WTC11 (cell line): ENCODE results near the gene LYZL4. TPM values are rescaled to one million over a fixed set of nuclear protein-coding genes. Genes with fewer than 3 reads are reported as not detected.

Experiments used
- ATAC-seq: fragments of 200-7000 bp; cut with Tn5 transposase; 2 replicates; pipeline ENCODE4 v1.10.0; 2021; ENCODE audit warnings: mild to moderate bottlenecking, moderate library complexity
- Bru-seq: library from RNA; stranded (reverse); fragments of 400-500 nt; gene quantifications from one replicate; lab custom pipeline; 2021; lab: Mats Ljungman, UMichigan
- CTCF ChIA-PET: fragments of 300-600 bp; sonication (Branson Sonifier 250); formaldehyde crosslinking; loops from one replicate; lab custom pipeline; 2021; ENCODE audit warnings: antibody characterized with exemption; lab: Charles Lee
- POLR2A ChIA-PET: fragments of 350-600 bp; sonication (Branson Sonifier 250); formaldehyde crosslinking; loops from one replicate; lab custom pipeline; 2021; ENCODE audit warnings: antibody characterized with exemption; lab: Charles Lee
- DNase-seq: peaks from one replicate; pipeline ENCODE4 v3.0.0; 2021; ENCODE audit warnings: low spot score
- H3K27ac Mint-ChIP-seq: 2 replicates; pipeline ENCODE4 v1.8.0; 2021; ENCODE audit warnings: mixed read lengths
- H3K27me3 Mint-ChIP-seq: 2 replicates; pipeline ENCODE4 v1.8.0; 2021; ENCODE audit warnings: low read depth, mild to moderate bottlenecking, moderate library complexity, mixed read lengths
- H3K36me3 Mint-ChIP-seq: 2 replicates; pipeline ENCODE4 v1.8.0; 2021; ENCODE audit warnings: mixed read lengths
- H3K4me1 Mint-ChIP-seq: 2 replicates; pipeline ENCODE4 v1.8.0; 2022; ENCODE audit warnings: mixed read lengths
- H3K4me3 Mint-ChIP-seq: 2 replicates; pipeline ENCODE4 v1.8.0; 2021; ENCODE audit warnings: mild to moderate bottlenecking, moderate library complexity, mixed read lengths
- H3K9me3 Mint-ChIP-seq: 2 replicates; pipeline ENCODE4 v1.8.0; 2021; ENCODE audit warnings: mixed read lengths
- EMX1 ChIP-seq: fragments of 250-450 bp; sonication (Bioruptor Pico); IDR thresholded peaks from 2 replicates; pipeline ENCODE4 v1.8.0; 2021; ENCODE audit warnings: mild to moderate bottlenecking
- KAT7 ChIP-seq: sonication (generic); formaldehyde crosslinking; IDR thresholded peaks from 2 replicates; pipeline ENCODE4 v1.8.1; 2023; ENCODE audit warnings: missing genetic modification reagents, mild to moderate bottlenecking, borderline replicate concordance
- MYBL2 ChIP-seq: sonication (generic); formaldehyde crosslinking; IDR thresholded peaks from 2 replicates; pipeline ENCODE4 v1.8.1; 2023; ENCODE audit warnings: mild to moderate bottlenecking, moderate library complexity, missing genetic modification reagents
- NR3C1 ChIP-seq: sonication (generic); formaldehyde crosslinking; conservative IDR thresholded peaks from 2 replicates; pipeline ENCODE4 v1.8.1; 2023; ENCODE audit warnings: low read depth, mild to moderate bottlenecking, missing genetic modification reagents
- OVOL2 ChIP-seq: fragments of 250-450 bp; sonication (Bioruptor Pico); IDR thresholded peaks from 2 replicates; pipeline ENCODE4 v1.9.0; 2021; ENCODE audit warnings: mild to moderate bottlenecking, borderline replicate concordance
- RORB ChIP-seq: fragments of 250-450 bp; sonication (Bioruptor Pico); IDR thresholded peaks from 2 replicates; pipeline ENCODE4 v1.9.0; 2021; ENCODE audit warnings: mild to moderate bottlenecking
- SMAD4 ChIP-seq: sonication (generic); formaldehyde crosslinking; IDR thresholded peaks from 2 replicates; pipeline ENCODE4 v1.8.0; 2022; ENCODE audit warnings: mild to moderate bottlenecking, missing genetic modification reagents
- TCF7 ChIP-seq: sonication (generic); formaldehyde crosslinking; IDR thresholded peaks from 2 replicates; pipeline ENCODE4 v1.8.0; 2022; ENCODE audit warnings: mild to moderate bottlenecking, low read depth, missing genetic modification reagents, moderate library complexity
- ZNF121 ChIP-seq: sonication (generic); formaldehyde crosslinking; IDR thresholded peaks from 2 replicates; pipeline ENCODE4 v1.8.0; 2023; ENCODE audit warnings: missing genetic modification reagents
- ZNF232 ChIP-seq: sonication (generic); formaldehyde crosslinking; IDR thresholded peaks from 2 replicates; pipeline ENCODE4 v1.8.0; 2022; ENCODE audit warnings: mild to moderate bottlenecking, missing genetic modification reagents
- ZNF317 ChIP-seq: sonication (generic); formaldehyde crosslinking; IDR thresholded peaks from 2 replicates; pipeline ENCODE4 v1.8.1; 2023; ENCODE audit warnings: low read depth, mild to moderate bottlenecking, moderate library complexity, missing genetic modification reagents, borderline replicate concordance
- ZNF396 ChIP-seq: fragments of 250-450 bp; sonication (Bioruptor Pico); IDR thresholded peaks from 2 replicates; pipeline ENCODE4 v1.8.0; 2021; ENCODE audit warnings: mild to moderate bottlenecking, moderate library complexity, borderline replicate concordance
- ZNF671 ChIP-seq: fragments of 250-450 bp; sonication (Bioruptor Pico); IDR thresholded peaks from 2 replicates; pipeline ENCODE4 v1.8.0; 2021; ENCODE audit warnings: mild to moderate bottlenecking
- long read RNA-seq, 3 experiments: library from RNA in 1 of 3; library from capped mRNA in 1 of 3; library from polyadenylated mRNA in 1 of 3; unstranded in 2 of 3; stranded (forward) in 1 of 3; transcript quantifications; one replicate each; pipeline ENCODE4 v2.0.0, GENCODE V29; 2021
- total RNA-seq: library from RNA; stranded (reverse); gene quantifications from 3 replicates; pipeline ENCODE4 v1.2.3, GENCODE V29; 2021
- TF ChIP-seq, protein P1 (sequence below): fragments of 250-450 bp; sonication (Bioruptor Pico); IDR thresholded peaks from 2 replicates; pipeline ENCODE4 v1.9.0; 2021; ENCODE audit warnings: mild to moderate bottlenecking, borderline replicate concordance
- TF ChIP-seq, protein P2 (sequence below): sonication (generic); formaldehyde crosslinking; IDR thresholded peaks from 2 replicates; pipeline ENCODE4 v1.8.1; 2023; ENCODE audit warnings: mild to moderate bottlenecking, missing genetic modification reagents, moderate library complexity
- TF ChIP-seq, protein P3 (sequence below): fragments of 250-450 bp; sonication (Bioruptor Pico); conservative IDR thresholded peaks from 2 replicates; pipeline ENCODE4 v1.9.0; 2021; ENCODE audit warnings: mild to moderate bottlenecking
- TF ChIP-seq, protein P4 (sequence below): sonication (generic); formaldehyde crosslinking; IDR thresholded peaks from 2 replicates; pipeline ENCODE4 v1.8.0; 2022; ENCODE audit warnings: mild to moderate bottlenecking, missing genetic modification reagents
- TF ChIP-seq, protein P5 (sequence below): sonication (generic); formaldehyde crosslinking; IDR thresholded peaks from 2 replicates; pipeline ENCODE4 v1.8.0; 2023; ENCODE audit warnings: missing genetic modification reagents, mild to moderate bottlenecking, borderline replicate concordance
- TF ChIP-seq, protein P6 (sequence below): fragments of 250-450 bp; sonication (Bioruptor Pico); IDR thresholded peaks from 2 replicates; pipeline ENCODE4 v1.8.0; 2021; ENCODE audit warnings: mild to moderate bottlenecking

LYZL4 gene, protein sequence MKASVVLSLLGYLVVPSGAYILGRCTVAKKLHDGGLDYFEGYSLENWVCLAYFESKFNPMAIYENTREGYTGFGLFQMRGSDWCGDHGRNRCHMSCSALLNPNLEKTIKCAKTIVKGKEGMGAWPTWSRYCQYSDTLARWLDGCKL
- total RNA-seq (not detected in 3 replicates), Bru-seq, nascent RNA (not detected)
- long read RNA-seq, experiment 1, result 0 reads
- long read RNA-seq, experiment 2, result 0 reads
- long read RNA-seq, experiment 3, result 0 reads

DNA sequence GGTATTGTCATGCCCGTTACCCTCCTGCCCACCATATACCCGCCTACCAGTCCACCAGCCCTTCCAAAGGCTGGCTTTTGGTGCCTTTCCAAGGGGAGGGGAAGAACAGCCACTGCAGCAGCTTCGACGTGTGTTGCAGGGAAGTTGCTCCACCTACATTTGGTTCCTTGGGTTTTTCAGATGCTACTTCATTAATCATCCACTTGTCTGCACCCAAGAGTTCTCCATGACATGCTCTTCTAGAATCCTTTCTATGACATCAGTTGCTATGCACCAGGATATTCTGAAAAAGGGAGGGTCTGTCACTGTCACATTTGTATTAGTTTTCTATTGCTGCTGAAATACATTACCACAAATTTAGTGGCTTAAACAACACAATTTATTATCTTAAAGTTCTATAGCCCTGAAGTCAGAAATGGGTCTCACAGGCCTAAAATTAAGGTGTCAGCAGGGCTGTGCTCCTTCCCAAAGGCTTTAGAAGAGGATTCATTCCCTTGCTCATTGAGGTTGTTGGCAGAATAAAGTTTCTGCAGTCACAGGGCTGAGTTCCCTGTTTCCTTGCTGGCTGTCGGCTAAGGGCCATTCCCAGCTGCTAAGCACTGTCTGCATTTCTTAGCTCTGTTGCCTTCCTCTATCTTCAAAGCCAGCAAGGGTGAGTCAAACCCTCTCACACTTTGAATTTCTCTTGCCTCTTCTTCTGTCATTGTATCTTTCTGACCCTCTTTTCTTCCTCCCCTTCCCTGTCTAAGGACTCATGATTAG lies at the start of gene LYZL4:
Gene LYZL4 (minus strand): TSS at position 241 of the 762 bp plus-strand sequence. CDS start 3,359 bp downstream, outside the sequence.
- TF ChIP-seq, protein P1, sequence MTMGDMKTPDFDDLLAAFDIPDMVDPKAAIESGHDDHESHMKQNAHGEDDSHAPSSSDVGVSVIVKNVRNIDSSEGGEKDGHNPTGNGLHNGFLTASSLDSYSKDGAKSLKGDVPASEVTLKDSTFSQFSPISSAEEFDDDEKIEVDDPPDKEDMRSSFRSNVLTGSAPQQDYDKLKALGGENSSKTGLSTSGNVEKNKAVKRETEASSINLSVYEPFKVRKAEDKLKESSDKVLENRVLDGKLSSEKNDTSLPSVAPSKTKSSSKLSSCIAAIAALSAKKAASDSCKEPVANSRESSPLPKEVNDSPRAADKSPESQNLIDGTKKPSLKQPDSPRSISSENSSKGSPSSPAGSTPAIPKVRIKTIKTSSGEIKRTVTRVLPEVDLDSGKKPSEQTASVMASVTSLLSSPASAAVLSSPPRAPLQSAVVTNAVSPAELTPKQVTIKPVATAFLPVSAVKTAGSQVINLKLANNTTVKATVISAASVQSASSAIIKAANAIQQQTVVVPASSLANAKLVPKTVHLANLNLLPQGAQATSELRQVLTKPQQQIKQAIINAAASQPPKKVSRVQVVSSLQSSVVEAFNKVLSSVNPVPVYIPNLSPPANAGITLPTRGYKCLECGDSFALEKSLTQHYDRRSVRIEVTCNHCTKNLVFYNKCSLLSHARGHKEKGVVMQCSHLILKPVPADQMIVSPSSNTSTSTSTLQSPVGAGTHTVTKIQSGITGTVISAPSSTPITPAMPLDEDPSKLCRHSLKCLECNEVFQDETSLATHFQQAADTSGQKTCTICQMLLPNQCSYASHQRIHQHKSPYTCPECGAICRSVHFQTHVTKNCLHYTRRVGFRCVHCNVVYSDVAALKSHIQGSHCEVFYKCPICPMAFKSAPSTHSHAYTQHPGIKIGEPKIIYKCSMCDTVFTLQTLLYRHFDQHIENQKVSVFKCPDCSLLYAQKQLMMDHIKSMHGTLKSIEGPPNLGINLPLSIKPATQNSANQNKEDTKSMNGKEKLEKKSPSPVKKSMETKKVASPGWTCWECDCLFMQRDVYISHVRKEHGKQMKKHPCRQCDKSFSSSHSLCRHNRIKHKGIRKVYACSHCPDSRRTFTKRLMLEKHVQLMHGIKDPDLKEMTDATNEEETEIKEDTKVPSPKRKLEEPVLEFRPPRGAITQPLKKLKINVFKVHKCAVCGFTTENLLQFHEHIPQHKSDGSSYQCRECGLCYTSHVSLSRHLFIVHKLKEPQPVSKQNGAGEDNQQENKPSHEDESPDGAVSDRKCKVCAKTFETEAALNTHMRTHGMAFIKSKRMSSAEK (CRISPR knock-in tag), result no peak
- TF ChIP-seq EMX1 (CRISPR knock-in tag) (no peak), ZNF232 (CRISPR knock-in tag) (no peak), TCF7 (no peak), MYBL2 (CRISPR knock-in tag) (no peak), ZNF671 (CRISPR knock-in tag) (no peak), ZNF396 (CRISPR knock-in tag) (no peak), SMAD4 (CRISPR knock-in tag) (no peak), KAT7 (CRISPR knock-in tag) (no peak), ZNF317 (CRISPR knock-in tag) (no peak), RORB (CRISPR knock-in tag) (no peak), NR3C1 (CRISPR knock-in tag) (no peak), OVOL2 (CRISPR knock-in tag) (no peak), ZNF121 (CRISPR knock-in tag) (no peak)
- TF ChIP-seq, protein P2, sequence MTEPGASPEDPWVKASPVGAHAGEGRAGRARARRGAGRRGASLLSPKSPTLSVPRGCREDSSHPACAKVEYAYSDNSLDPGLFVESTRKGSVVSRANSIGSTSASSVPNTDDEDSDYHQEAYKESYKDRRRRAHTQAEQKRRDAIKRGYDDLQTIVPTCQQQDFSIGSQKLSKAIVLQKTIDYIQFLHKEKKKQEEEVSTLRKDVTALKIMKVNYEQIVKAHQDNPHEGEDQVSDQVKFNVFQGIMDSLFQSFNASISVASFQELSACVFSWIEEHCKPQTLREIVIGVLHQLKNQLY (CRISPR knock-in tag), result no peak
- TF ChIP-seq, protein P3, sequence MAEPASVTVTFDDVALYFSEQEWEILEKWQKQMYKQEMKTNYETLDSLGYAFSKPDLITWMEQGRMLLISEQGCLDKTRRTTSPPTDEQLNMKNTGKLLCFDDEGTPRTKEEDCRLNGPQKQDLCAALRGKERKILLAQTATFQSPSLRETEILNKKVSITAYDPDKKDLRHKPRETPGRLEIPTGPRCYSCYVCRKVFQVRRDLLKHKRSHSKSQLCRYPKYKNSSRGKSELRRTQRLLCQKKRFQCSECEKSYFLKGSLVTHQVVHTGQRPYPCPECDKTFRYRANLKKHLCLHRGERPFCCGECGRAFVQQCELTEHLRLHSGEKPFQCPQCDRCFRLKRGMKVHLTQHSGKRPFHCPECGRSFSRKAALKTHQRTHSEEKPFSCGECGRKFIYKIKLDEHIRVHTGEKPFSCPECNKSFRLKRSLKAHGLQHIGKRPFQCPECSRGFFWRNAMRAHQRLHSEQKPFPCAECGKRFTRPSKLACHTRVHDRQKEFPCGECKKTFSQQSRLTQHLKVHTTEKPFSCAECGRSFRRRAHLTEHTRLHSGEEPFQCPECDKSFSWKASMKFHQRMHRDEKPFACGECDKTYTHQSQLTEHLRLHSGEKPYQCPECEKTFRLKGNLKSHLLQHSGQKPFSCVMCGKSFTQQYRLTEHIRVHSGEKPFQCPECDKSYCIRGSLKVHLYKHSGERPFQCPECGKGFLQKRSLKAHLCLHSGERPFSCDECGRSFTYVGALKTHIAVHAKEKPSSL (CRISPR knock-in tag), result no peak
- TF ChIP-seq, protein P4, sequence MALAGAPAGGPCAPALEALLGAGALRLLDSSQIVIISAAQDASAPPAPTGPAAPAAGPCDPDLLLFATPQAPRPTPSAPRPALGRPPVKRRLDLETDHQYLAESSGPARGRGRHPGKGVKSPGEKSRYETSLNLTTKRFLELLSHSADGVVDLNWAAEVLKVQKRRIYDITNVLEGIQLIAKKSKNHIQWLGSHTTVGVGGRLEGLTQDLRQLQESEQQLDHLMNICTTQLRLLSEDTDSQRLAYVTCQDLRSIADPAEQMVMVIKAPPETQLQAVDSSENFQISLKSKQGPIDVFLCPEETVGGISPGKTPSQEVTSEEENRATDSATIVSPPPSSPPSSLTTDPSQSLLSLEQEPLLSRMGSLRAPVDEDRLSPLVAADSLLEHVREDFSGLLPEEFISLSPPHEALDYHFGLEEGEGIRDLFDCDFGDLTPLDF (CRISPR knock-in tag), result no peak
- TF ChIP-seq, protein P5, sequence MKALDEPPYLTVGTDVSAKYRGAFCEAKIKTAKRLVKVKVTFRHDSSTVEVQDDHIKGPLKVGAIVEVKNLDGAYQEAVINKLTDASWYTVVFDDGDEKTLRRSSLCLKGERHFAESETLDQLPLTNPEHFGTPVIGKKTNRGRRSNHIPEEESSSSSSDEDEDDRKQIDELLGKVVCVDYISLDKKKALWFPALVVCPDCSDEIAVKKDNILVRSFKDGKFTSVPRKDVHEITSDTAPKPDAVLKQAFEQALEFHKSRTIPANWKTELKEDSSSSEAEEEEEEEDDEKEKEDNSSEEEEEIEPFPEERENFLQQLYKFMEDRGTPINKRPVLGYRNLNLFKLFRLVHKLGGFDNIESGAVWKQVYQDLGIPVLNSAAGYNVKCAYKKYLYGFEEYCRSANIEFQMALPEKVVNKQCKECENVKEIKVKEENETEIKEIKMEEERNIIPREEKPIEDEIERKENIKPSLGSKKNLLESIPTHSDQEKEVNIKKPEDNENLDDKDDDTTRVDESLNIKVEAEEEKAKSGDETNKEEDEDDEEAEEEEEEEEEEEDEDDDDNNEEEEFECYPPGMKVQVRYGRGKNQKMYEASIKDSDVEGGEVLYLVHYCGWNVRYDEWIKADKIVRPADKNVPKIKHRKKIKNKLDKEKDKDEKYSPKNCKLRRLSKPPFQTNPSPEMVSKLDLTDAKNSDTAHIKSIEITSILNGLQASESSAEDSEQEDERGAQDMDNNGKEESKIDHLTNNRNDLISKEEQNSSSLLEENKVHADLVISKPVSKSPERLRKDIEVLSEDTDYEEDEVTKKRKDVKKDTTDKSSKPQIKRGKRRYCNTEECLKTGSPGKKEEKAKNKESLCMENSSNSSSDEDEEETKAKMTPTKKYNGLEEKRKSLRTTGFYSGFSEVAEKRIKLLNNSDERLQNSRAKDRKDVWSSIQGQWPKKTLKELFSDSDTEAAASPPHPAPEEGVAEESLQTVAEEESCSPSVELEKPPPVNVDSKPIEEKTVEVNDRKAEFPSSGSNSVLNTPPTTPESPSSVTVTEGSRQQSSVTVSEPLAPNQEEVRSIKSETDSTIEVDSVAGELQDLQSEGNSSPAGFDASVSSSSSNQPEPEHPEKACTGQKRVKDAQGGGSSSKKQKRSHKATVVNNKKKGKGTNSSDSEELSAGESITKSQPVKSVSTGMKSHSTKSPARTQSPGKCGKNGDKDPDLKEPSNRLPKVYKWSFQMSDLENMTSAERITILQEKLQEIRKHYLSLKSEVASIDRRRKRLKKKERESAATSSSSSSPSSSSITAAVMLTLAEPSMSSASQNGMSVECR (CRISPR knock-in tag), result no peak
- TF ChIP-seq, protein P6, sequence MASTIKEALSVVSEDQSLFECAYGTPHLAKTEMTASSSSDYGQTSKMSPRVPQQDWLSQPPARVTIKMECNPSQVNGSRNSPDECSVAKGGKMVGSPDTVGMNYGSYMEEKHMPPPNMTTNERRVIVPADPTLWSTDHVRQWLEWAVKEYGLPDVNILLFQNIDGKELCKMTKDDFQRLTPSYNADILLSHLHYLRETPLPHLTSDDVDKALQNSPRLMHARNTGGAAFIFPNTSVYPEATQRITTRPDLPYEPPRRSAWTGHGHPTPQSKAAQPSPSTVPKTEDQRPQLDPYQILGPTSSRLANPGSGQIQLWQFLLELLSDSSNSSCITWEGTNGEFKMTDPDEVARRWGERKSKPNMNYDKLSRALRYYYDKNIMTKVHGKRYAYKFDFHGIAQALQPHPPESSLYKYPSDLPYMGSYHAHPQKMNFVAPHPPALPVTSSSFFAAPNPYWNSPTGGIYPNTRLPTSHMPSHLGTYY (CRISPR knock-in tag), result no peak
- no peaks in the 10 kb centered on the region for H3K36me3 Mint-ChIP-seq
- H3K4me3 Mint-ChIP-seq, result no peak within 1 kb of the TSS
- H3K4me1 Mint-ChIP-seq, result peaks cover 4% of the 10 kb centered on the region
- peaks cover 6% of the 10 kb centered on the region; the same call in 1 of the 2 replicates for H3K9me3 Mint-ChIP-seq
- CTCF ChIA-PET, result interaction anchor here (1.2 kb wide), 1 partner anchor 88 kb away, joined by 3 read pairs; no protein-coding TSS in a partner anchor
- ATAC-seq (no peak), DNase-seq (no peak)
- H3K27ac Mint-ChIP-seq, result no peak within 1 kb of the TSS
- POLR2A ChIA-PET, result no interaction called here
- H3K27me3 Mint-ChIP-seq, result no peaks in the 10 kb centered on the region
